ENCODE measurements around the gene CTSK. TPM values are rescaled to one million over a fixed set of nuclear protein-coding genes. Genes with fewer than 3 reads are reported as not detected.

CTSK gene
- total RNA-seq, 1 donor from 2014 or later = 55.3 TPM

DNA sequence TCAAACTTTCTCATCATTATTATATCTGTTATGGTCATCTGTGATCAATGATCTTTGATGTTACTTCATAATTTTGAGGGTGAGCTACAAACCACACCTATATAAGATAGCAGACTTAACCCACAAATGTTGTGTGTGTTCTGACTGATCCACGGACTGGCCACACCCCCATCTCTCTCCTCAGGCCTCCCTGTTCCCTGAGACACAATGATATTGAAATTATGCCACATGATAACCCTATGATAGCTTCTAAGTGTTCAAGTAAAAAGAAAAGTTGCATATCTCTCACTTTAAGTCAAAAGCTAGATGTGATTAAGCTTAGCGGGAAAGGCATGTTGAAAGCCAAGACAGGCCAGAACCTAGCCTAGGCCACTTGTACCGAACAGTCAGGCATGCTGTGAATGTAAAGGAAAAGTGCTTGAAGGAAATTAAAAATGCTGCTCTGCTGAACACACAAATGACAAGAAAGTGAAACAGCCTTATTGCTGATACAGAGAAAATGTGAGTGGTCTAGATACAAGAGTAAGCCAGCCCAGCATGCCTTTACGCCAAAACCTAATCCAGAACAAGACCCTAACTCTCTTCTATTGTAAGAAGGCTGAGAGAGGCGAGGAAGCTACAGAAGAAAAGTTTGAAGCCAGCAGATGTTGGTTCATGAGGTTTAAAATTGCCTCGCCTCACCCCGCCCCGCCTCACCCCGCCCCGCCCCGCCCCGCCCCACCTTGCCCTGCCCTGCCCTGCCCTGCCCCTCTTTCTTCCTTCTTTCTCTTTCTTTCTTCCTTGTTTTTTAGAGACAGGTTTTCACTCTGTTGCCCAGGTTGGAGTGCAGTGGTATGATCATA is 59.0 kb downstream of the CTSK start:
- no peaks in the 10 kb centered on the region for H3K9me3 ChIP-seq (ENCODE audit: control insufficient read depth in 3 of 3, low read length in 3 of 3)
- H3K4me3 ChIP-seq (ENCODE audit: low read length in 3 of 3) = no peak overlapping the region
- H3K27ac ChIP-seq (ENCODE audit: low read depth, low read length) = no peak overlapping the region
- H3K9ac ChIP-seq (ENCODE audit: low read depth in 1 of 3, low read length in 3 of 3) = no peak overlapping the region
- no peaks in the 10 kb centered on the region for H3K4me1 ChIP-seq (ENCODE audit: control insufficient read depth in 3 of 3, insufficient read depth in 3 of 3, low read length in 3 of 3)
- H3K27me3 ChIP-seq (ENCODE audit: control insufficient read depth in 3 of 3, insufficient read depth in 3 of 3, low read length in 3 of 3) = no peaks in the 10 kb centered on the region
- peaks cover 0 to 8% (median 2%) of the 10 kb centered on the region in 3 donors for H3K36me3 ChIP-seq (ENCODE audit: control insufficient read depth in 3 of 3, insufficient read depth in 3 of 3, low read length in 3 of 3)

Small RNA genes within 50 kb of the gene (small RNA-seq; reads per million reads assigned to genes)
- not detected for gene RNU6-1309P

Other genes with a start within 250 kb of the CTSK start
- gene MCL1, start 228.7 kb downstream of the CTSK start, total RNA-seq = 157 TPM
- gene ENSA, start 178.6 kb downstream of the CTSK start, total RNA-seq = 63.7 TPM
- gene GOLPH3L, start 111.1 kb downstream of the CTSK start, total RNA-seq = 22.4 TPM
- gene HORMAD1, start 87.4 kb downstream of the CTSK start, total RNA-seq = not detected
- 29.2 TPM for gene CTSS, start 42.5 kb downstream of the CTSK start, total RNA-seq
- 31.8 TPM for gene ARNT, start 68.3 kb upstream of the CTSK start, total RNA-seq
- gene CTXND2, start 78.9 kb upstream of the CTSK start, total RNA-seq = not detected
- gene SETDB1, start 118.1 kb upstream of the CTSK start, total RNA-seq = 47.5 TPM
- 44.4 TPM for gene CERS2, start 166.6 kb upstream of the CTSK start, total RNA-seq
- not detected for gene ANXA9, start 174.0 kb upstream of the CTSK start, total RNA-seq
- 16.2 TPM for gene MINDY1, start 198.6 kb upstream of the CTSK start, total RNA-seq
- gene PRUNE1, start 200.2 kb upstream of the CTSK start, total RNA-seq = 9.9 TPM
- 0.52 TPM for gene BNIPL, start 228.3 kb upstream of the CTSK start, total RNA-seq
- 1.6 TPM for gene C1orf56, start 239.5 kb upstream of the CTSK start, total RNA-seq

Data from skeletal muscle tissue (tissue), 5 donors.